Measurements from ENCODE around the gene ERBB4.

Gene ERBB4

DNA sequence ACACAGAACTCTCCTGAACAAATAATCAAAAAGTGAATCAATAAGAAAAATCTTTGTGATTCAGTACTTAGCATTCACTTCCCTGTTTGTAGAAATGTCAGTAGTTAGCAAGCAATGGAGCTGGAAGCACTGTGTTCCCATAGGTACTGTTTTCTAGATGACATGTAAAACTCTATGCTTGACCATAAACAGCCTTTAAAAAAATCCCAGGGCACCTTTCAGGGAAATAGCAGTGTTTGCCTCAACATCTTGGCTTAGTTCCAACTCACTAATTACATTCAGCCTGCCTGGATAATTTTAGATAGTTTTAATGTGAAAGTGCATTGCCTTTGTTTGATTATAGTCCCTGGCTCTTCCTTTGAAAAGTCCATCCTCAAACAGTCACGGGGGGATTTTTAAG, 721.8 kb downstream of the ERBB4 start:
- DNase-seq (ENCODE audit: extremely low spot score, insufficient read length, low read depth) (no peak), FAIRE-seq (no peak)

DNA sequence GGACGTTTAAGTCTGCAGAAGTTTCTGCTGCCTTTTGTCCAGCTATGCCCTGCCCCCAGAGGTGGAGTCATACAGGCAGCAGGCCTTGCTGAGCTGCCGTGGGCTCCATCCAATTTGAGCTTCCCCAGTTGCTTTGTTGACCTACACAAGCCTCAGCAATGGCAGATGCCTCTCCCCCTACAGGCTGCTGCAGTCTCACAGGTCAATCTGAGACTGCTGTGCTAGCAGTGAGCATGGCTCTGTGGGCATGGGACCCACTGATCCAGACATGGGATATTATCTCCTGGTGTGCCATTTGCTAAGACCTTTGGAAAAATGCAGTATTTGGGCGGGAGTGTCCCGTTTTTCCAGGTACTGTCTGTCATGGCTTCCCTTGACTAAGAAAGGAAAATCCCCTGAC, 726.0 kb downstream of the ERBB4 start:
- no peak for FAIRE-seq
- DNase-seq (ENCODE audit: extremely low spot score, insufficient read length, low read depth): no peak

DNA sequence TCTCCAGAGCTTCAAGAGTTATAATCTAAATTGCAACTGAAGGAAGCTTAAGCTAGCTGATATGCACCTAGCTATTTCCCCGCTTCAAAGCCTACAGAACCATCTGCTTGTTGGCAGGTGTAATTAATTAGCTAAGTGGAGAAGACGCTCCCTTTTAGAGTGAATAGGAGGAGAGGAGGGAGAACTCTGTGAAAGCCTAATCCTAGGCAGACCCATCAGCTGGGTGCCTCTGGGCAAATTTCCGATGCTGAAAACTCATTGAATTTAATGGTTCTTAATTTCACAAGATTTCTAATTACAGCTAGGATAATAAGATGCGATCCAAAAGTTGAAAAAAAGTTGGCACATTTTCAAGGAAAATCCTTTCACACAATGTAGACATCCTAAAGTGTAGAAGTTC, 735.9 kb downstream of the ERBB4 start:
- DNase-seq (ENCODE audit: extremely low spot score, insufficient read length, low read depth) (no peak), FAIRE-seq (no peak)

DNA sequence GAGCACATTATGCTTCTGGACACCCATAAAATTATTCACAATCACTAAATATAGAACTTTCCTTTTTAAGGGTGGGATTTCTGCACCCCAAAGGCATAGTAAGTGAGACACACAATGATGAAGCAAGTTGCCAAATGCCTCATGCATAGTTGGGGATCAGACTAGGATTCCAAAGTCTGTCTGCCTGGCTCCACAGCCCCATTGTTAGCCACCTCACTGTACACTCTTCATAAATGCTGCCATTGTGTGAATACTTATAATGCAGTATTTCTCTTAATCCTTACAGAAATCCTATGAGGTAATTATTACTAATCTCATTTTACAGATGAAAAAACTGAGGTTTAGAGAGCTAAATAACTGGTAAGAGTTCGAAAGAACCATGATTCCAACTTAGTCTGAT, 738.6 kb downstream of the ERBB4 start:
- DNase-seq (ENCODE audit: extremely low spot score, insufficient read length, low read depth) (no peak), FAIRE-seq (no peak)

DNA sequence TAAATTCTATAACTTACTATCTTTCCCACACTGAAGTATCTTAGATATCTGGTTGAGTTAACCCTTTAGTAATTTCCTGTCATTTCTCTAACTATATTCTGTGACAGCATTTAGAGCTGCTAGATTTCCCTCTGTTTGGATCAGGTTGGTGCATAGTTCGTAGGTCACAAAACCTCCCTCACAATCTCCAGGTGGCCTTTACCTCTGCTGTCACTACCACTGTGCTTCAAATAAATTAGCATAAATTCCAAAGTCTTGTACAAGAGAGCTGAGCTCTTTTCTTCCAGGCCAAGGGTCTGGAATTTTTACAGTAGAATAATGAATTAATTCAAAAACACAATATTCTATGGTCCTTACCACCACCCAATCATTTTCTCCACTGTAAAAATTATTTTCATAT, 739.7 kb downstream of the ERBB4 start:
- no peak for FAIRE-seq
- DNase-seq (ENCODE audit: extremely low spot score, insufficient read length, low read depth): no peak

DNA sequence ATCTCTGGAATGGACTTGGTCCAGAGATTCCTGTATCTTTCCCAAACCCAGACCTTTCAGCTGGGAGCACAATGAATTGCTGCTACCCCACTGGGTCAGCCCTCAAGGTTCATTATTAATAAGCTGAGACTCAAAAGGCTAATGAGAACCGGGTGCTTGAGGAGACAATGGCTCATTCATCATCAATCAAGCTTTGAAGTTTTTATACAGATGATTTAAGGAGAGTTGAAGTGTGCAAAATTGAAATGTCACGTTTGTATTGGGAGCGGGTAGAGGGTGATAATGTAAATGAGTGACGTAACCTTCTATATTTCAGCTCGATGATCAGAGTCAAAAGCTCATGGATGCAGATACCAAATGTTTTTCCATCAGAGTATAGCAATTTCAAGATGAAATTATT, 744.9 kb downstream of the ERBB4 start:
- FAIRE-seq: no peak
- DNase-seq (ENCODE audit: extremely low spot score, insufficient read length, low read depth): no peak

DNA sequence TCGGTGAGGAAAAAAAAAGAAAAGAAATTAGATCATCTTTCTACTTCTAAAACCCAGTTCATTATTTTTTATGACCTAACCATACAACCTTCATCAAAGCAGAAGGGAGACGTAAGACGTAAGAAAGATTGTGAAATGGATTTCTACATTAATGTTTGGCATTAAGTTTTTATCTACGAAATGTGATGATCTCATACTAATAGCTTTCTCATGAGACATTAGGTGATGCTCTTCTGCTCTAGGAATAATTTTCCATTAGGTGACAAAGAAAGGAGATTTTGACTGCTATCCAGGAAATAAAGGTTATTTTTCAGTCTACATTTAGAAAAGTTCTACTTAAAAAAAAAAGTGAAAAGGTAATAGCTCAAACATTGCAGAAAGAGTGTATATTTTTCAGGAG, 748.6 kb downstream of the ERBB4 start:
- FAIRE-seq (no peak), DNase-seq (ENCODE audit: extremely low spot score, insufficient read length, low read depth) (no peak)

DNA sequence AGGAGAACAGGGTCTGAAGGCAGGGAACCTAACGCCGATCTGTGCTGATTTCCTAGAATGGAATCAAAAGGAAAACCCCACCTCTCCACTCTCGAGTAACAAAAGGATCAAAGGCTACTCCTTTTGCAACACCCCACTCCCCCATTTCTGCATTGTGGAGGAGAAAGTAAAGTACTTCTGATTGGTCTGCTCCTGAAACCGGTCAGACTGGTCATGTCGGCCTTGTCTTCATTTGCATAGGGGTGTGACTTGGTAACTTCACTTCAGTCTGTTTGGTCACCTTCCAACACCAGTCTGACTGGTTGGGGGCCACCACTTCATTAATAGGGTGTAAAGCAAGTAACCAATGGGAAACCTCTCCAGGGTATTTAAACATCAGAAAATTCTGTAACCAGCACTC, 771.9 kb downstream of the ERBB4 start:
- FAIRE-seq: no peak

DNA sequence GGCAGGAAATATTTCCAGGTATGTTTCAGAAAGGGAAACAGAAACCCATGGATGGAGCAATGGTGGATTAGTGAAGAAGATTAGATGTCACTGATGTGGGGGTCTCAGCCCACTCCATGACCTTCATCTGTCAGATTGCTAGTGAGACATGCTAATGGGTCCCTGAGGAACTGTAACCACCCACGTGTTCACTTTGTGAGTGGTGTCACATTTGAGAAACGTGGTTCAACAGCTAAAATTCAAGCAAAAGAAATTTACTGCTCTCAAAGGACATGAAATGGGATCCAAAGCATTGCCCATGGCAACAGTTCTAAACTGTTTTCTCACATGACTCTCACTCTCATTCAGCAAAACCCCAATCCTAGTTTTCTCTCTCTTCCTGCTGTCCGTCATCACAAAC, 776.1 kb downstream of the ERBB4 start:
- FAIRE-seq (no peak), DNase-seq (ENCODE audit: extremely low spot score, insufficient read length, low read depth) (no peak)

More for the DNA sequence above, 771.9 kb downstream of the ERBB4 start:
- no peak for DNase-seq (ENCODE audit: extremely low spot score, insufficient read length, low read depth)

DNA sequence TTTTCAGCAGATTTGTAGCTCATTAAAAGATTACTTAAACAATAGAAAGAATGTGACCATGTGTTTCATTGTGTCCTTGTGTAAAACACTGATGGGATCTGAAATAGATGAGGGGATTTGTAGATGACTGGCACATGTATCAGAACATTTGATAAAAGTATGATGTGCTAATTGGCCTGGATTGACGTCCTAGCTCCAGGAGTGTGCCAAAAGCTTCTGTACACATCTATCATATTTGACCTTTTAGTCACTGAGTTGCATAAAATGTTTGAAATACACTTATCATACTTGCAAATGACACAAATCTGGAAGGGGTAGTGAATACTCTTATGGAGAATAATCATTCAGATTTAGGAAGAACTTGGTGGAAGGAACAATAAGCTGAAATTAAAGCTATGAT, 778.5 kb downstream of the ERBB4 start:
- FAIRE-seq (no peak), DNase-seq (ENCODE audit: extremely low spot score, insufficient read length, low read depth) (no peak)

DNA sequence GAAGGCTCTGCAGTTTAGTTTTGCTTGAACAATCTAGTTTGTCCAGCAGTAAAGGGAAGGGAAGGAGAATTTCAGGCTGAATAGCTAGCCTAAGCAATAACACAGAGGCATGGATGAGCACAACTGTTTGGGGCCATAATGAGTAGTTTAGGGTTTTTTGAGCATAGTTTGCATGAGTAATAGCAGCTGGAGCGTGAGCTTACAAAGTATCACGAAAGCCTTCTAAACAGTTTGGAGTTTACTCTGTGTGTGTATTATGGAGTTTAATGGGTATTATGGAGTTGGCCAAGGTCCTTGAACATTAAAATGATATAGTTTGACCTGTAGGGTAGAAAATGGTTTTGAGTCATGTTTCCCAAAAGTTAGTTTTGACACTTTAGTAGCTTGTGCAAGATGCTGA, 782.3 kb downstream of the ERBB4 start:
- DNase-seq (ENCODE audit: extremely low spot score, insufficient read length, low read depth) (no peak), FAIRE-seq (no peak)

DNA sequence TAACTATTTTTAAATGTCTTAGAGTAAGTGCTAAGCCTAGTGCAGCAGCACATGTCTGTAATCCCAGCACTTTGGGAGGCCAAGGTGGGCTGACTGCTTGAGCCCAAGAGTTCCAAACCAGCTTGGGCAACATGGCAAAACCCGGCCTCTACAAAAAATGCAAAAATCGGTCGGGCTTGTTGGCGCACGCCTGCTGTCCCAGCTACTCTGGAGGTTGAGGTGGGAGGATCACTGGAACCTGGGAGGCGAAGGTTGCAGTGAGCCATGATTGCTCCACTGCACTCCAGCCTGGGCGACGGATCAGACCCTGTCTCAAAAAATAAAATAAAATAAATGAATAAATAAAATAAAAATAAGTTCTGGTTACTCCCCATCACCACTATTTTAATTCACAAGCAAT, 783.4 kb downstream of the ERBB4 start:
- DNase-seq (ENCODE audit: extremely low spot score, insufficient read length, low read depth) (no peak), FAIRE-seq (no peak)

DNA sequence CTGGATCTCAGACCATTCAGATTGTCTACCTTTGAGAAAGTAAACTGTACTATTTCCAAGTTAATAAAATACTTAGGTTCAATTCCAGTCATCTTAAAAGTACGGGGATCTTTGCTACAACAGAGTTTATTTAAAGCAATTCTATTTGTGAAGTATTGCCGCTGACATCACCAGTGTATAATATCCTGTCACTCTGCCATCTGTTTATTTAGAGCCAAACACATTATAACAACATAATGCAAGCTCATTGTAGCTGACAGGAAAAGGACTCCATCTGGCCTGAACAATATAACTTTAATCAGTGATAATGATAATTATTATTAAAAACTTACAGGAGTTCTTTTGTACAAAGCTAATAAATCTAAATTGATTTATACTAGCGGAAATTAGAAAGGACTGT, 786.8 kb downstream of the ERBB4 start:
- FAIRE-seq: no peak
- no peak for DNase-seq (ENCODE audit: extremely low spot score, insufficient read length, low read depth)

DNA sequence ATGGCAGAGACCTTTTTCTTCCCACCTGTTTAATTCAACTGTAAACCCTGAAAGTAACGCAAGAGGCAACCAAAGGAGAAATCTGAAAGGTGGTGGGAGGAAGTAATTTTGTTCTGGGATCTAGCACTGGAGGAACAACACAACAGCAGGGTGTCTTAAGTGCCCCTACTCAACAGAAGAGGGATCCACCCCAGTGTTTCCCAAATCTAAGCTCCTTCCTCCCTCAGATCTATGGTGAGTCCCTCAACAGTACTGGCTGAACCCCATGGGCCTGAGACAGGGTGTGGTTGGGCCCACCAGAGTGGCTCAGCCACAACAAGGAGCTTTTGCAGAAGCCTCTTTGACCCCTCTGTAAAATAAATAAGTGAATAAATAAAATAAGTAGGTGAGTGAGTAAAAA, 790.3 kb downstream of the ERBB4 start:
- no peak for FAIRE-seq
- no peak for DNase-seq (ENCODE audit: extremely low spot score, insufficient read length, low read depth)

DNA sequence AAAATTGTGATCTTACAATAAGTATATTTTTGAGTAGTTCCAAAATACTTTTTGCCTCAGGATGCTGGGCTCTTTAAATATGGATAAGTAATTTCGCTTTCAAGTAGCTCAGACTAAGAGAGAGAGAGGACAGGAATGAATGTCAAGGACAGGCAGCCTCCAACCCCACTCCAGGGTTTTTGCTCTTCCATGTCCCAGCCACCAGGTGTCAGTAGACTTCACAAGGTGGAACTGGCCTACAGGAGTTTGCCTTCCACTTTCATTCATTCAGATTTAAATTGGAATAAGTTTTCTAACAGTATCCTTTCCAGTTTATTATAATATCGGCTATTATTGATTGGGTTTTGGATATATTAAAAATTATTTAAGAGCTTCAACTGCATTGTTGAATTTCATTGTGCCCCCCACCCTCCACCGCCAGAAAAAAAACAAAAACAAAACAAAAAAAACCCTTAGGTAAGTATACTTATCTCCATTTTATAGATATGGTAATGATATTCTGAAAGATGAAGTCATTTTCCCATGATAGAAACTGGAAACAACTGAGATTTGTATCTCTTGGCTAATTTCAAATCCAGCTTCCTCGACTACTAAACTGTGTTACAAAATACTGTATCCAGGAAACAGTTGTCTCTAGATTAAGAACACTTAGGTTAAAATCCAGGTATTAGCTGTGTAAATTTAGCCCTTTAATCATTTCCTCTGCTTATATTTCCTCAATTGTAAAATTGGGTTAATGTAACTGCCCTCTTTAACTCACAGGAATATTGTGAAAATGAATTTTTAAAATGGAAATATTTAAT, 793.1 kb downstream of the ERBB4 start:
- DNase-seq (ENCODE audit: extremely low spot score, insufficient read length, low read depth) (peak; percentile 8), FAIRE-seq (peak; percentile 70)

DNA sequence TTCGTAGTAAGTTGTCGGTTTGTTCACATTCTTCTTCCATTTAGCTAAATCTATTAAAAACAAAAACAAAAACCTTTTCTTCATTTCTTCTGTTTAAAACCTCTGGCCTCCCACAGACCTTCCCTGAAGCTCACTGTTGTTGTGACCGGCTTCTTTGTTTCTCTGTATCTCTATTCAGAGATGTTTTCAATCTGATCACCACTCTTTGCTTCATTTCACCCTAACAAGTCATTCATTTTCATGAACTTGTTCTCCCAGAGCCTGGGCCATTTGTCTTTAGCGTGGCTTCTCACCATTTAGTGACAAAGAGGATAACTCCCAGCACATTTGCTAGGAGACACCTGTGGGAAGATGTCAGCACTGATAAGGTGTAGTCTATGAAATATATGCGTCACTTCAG, 794.2 kb downstream of the ERBB4 start:
- no peak for FAIRE-seq

DNA sequence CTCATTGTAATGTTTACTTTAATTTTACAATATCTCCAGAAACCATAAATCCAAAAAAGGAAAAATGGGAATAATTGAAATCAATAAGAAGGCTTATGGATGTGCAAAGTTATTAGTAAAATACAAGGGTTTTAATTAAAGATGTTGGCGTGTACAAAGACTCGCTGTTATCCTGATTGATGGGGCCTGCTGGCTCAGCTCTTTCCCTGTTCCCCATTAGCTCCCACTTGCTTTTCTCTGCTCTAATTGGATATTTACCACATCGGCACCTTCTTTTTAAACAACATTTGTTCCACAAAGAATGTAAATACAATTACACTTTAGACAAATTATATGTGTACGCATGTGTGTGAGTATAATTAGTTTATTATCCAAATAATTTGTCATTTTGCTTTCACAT, 796.6 kb downstream of the ERBB4 start:
- DNase-seq (ENCODE audit: extremely low spot score, insufficient read length, low read depth): no peak
- no peak for FAIRE-seq

More for the DNA sequence above, 794.2 kb downstream of the ERBB4 start:
- no peak for DNase-seq (ENCODE audit: extremely low spot score, insufficient read length, low read depth)

DNA sequence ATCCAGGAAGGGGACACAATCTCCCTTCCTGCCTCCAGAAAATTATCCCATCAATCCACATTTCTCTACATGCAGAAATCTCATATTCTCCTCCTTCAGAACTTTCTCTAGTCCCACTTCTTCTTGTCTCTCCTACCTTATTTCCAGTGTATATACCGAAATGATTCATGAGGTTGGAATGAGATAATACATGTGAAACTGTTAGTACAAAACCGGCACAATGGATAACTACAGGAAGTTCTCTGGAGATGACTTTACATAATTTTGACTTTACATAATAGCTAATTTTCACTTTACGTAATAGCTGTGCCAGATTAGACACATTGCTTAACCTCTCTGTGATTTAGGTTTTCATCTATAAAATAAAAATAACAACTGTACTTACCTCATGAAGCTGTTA, 801.3 kb downstream of the ERBB4 start:
- FAIRE-seq: no peak
- no peak for DNase-seq (ENCODE audit: extremely low spot score, insufficient read length, low read depth)

DNA sequence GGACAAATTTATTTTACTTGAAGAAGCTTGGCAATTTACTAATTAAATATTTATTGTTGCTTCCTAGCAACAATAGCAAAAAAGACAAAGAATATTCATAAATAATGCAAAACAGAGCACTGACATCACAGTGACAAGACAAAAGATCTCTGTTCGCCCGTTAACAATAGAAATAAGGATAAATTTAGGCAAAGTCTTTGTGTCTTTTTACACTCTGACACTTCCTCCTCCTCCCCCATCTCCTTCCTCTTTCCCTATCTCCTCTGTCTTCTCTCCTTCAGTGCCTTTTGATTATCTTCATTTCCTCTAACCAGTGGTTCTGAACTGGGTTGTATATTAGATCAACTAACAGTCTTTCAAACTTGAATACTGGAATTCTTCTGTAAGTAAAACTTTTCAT, 808.4 kb downstream of the ERBB4 start:
- DNase-seq (ENCODE audit: extremely low spot score, insufficient read length, low read depth) (no peak), FAIRE-seq (no peak)

DNA sequence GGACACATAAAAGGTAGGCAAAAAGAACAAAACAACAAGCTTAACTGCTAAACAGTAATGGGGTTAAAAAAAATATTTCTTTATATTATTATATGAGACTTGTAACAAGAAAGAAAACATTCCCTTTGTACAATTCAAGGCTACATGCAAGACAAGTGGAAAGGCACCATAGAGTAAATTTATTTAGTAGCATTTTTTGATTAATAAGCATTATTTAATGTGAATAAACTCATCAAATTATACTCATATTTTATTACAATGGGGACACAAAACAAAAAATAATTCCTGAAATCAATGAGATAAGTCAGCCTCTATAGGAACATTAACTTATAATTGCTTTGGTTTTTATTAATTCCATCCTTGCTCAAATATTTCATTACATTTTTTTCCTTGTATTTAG, 809.2 kb downstream of the ERBB4 start:
- no peak for FAIRE-seq
- DNase-seq (ENCODE audit: extremely low spot score, insufficient read length, low read depth): no peak

DNA sequence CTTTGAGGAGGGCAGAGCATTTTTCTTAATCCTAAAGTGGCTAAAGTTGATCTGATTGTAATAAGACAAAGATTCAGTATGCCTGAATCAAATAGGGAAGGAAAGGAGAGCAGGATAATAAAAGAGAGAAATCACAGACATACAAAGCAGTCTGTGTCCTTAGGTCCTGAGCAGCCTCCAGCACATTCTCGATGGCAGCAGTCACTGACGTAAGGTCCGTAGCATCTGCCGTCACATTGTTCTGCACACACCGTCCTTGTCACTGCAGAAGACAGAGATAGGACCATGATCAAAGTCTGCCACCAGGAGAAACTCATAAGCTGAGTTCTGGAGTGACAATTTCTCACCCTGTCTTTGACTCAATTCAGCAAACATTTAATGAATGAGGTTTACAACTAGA, 813.7 kb downstream of the ERBB4 start:
- FAIRE-seq (no peak), DNase-seq (ENCODE audit: extremely low spot score, insufficient read length, low read depth) (no peak)

DNA sequence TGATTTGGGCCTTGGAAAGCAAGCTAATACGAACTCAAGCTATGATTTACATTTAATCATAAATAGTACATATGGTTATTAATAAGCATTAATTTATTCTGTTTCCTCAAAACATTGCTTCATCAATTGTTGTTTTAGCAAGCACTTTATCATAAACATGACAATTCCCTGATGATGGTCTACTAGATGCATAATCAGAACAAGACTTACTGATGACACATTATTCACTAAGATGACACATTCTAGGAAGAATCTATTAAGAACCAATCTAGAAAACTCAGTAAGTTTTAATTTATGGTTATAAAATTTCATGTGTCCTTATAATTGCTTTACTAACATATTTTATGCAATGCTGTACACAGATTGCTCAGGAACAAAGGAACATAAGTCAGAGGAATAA, 815.2 kb downstream of the ERBB4 start:
- no peak for FAIRE-seq
- DNase-seq (ENCODE audit: extremely low spot score, insufficient read length, low read depth): no peak
